Suprapubic skin (tissue), 4 donors: ENCODE measurements around the gene RPS6KA5. TPM values are rescaled to one million over a fixed set of nuclear protein-coding genes. Genes with fewer than 3 reads are reported as not detected.

Experiments
- DNase-seq, 2 donors: peaks; one replicate each; pipeline ENCODE4 v3.0.0-alpha.2; 2019; ENCODE audit warnings: low spot score in 2 of 2
- H3K27ac ChIP-seq: fragments of 200-600 bp; sonication (generic); one replicate; pipeline ENCODE4 v1.5.1; 2019
- H3K27me3 ChIP-seq: fragments of 200-600 bp; sonication (generic); one replicate; pipeline ENCODE4 v1.5.1; 2019
- H3K36me3 ChIP-seq: fragments of 200-600 bp; sonication (generic); one replicate; pipeline ENCODE4 v1.5.1; 2019
- H3K4me1 ChIP-seq: fragments of 200-600 bp; sonication (generic); one replicate; pipeline ENCODE4 v1.5.1; 2019
- H3K4me3 ChIP-seq: fragments of 200-600 bp; sonication (generic); one replicate; pipeline ENCODE4 v1.5.1; 2019; ENCODE audit warnings: mild to moderate bottlenecking
- H3K9me3 ChIP-seq: fragments of 200-600 bp; sonication (generic); one replicate; pipeline ENCODE4 v1.5.1; 2019
- CTCF ChIP-seq, 2 donors: fragments of 200-600 bp in 1 of 2; fragments of 450-650 bp in 1 of 2; sonication (generic) in 1 of 2; IDR thresholded peaks; one replicate each; pipeline ENCODE4 v1.5.1; 2016 to 2019; ENCODE audit warnings: antibody characterized with exemption in 2 of 2, mild to moderate bottlenecking in 1 of 2, moderate library complexity in 1 of 2
- EP300 ChIP-seq: sonication (generic); formaldehyde crosslinking; IDR thresholded peaks from one replicate; pipeline ENCODE4 v1.6.1; 2017; ENCODE audit warnings: antibody characterized with exemption
- POLR2A ChIP-seq, 2 donors: fragments of 450-650 bp; IDR thresholded peaks; one replicate each; pipeline ENCODE4 v1.6.1; 2017; ENCODE audit warnings: antibody characterized with exemption in 2 of 2, mild to moderate bottlenecking in 2 of 2, moderate library complexity in 2 of 2
- POLR2AphosphoS5 ChIP-seq, 3 donors: sonication (generic); formaldehyde crosslinking; IDR thresholded peaks; one replicate each; pipeline ENCODE4 v1.6.1; 2017; ENCODE audit warnings: antibody characterized with exemption in 3 of 3
- whole genome bisulfite sequencing: methylation state at CpG from one replicate; pipeline ENCODE4 v1.1.5; 2018; 5-methylcytosine and 5-hydroxymethylcytosine counted together
- total RNA-seq, 4 donors: library from RNA; depleted of rRNA; stranded (reverse); fragments of >200 nt; gene quantifications; one replicate each; pipeline ENCODE4 v1.1.0, GENCODE V29; 2016

RPS6KA5 gene
- total RNA-seq, 4 donors from 2014 or later: 6.4 to 14.2 (median 11.2) TPM

GRCh38 chr14:91010153-91010533 lies 50.3 kb downstream of the RPS6KA5 start:
- WGBS: 100% methylated on average over 2 of the region's 2 CpGs
- no peaks in the 10 kb centered on the region for H3K36me3 ChIP-seq
- H3K27ac ChIP-seq: no peak overlapping the region
- H3K4me1 ChIP-seq: peaks cover 7% of the 10 kb centered on the region
- no peak for TF ChIP-seq POLR2A (IDR thresholded peaks at IDR 0.05)
- TF ChIP-seq POLR2AphosphoS5 (IDR thresholded peaks at IDR 0.05): no peak
- no peak for TF ChIP-seq EP300
- TF ChIP-seq CTCF (IDR thresholded peaks at IDR 0.05): no peak
- no peaks in the 10 kb centered on the region for H3K9me3 ChIP-seq
- H3K4me3 ChIP-seq: no peak overlapping the region
- no peak for DNase-seq
- H3K27me3 ChIP-seq: no peaks in the 10 kb centered on the region

- Histone ChIP-seq H3K4me3 (no peak overlapping the region), H3K9me3 (no peaks in the 10 kb centered on the region), H3K4me1 (peaks cover 7% of the 10 kb centered on the region), H3K36me3 (no peaks in the 10 kb centered on the region), H3K27me3 (no peaks in the 10 kb centered on the region), H3K27ac (no peak overlapping the region)
- DNase-seq: no peak
- WGBS: 89% methylated on average over 3 of the region's 3 CpGs
- TF ChIP-seq CTCF (IDR thresholded peaks at IDR 0.05) (no peak), POLR2AphosphoS5 (IDR thresholded peaks at IDR 0.05) (no peak), POLR2A (IDR thresholded peaks at IDR 0.05) (no peak), EP300 (no peak)
Observed at GRCh38 chr14:91009501-91010152, 50.8 kb downstream of the RPS6KA5 start.

- H3K4me1 ChIP-seq: peaks cover 7% of the 10 kb centered on the region
- no peak for TF ChIP-seq POLR2A (IDR thresholded peaks at IDR 0.05)
- no peak for TF ChIP-seq POLR2AphosphoS5 (IDR thresholded peaks at IDR 0.05)
- no peak for TF ChIP-seq EP300
- no peak for TF ChIP-seq CTCF (IDR thresholded peaks at IDR 0.05)
- H3K4me3 ChIP-seq: no peak overlapping the region
- H3K36me3 ChIP-seq: no peaks in the 10 kb centered on the region
- H3K27me3 ChIP-seq: no peaks in the 10 kb centered on the region
- DNase-seq: no peak
- WGBS: 88% methylated on average over 2 of the region's 2 CpGs
- H3K27ac ChIP-seq: no peak overlapping the region
- no peaks in the 10 kb centered on the region for H3K9me3 ChIP-seq
Observed at GRCh38 chr14:91008759-91009409, 51.6 kb downstream of the RPS6KA5 start.

- Histone ChIP-seq H3K4me3 (no peak overlapping the region), H3K9me3 (no peaks in the 10 kb centered on the region), H3K4me1 (peaks cover 5% of the 10 kb centered on the region), H3K27me3 (no peaks in the 10 kb centered on the region), H3K36me3 (no peaks in the 10 kb centered on the region), H3K27ac (no peak overlapping the region)
- TF ChIP-seq CTCF (IDR thresholded peaks at IDR 0.05) (no peak), POLR2A (IDR thresholded peaks at IDR 0.05) (no peak), EP300 (no peak), POLR2AphosphoS5 (IDR thresholded peaks at IDR 0.05) (no peak)
- no peak for DNase-seq
Observed at GRCh38 chr14:91005716-91006115, 54.7 kb downstream of the RPS6KA5 start.

GRCh38 chr14:91004987-91005386 lies 55.5 kb downstream of the RPS6KA5 start:
- H3K36me3 ChIP-seq: no peaks in the 10 kb centered on the region
- H3K9me3 ChIP-seq: no peaks in the 10 kb centered on the region
- no peak for DNase-seq
- no peaks in the 10 kb centered on the region for H3K27me3 ChIP-seq
- H3K4me1 ChIP-seq: peaks cover 5% of the 10 kb centered on the region
- H3K4me3 ChIP-seq: no peak overlapping the region
- TF ChIP-seq CTCF (IDR thresholded peaks at IDR 0.05) (no peak), EP300 (no peak), POLR2AphosphoS5 (IDR thresholded peaks at IDR 0.05) (no peak), POLR2A (IDR thresholded peaks at IDR 0.05) (no peak)
- H3K27ac ChIP-seq: no peak overlapping the region
